CD14-positive monocyte (primary cell): ENCODE measurements around the gene ATG13. TPM values are rescaled to one million over a fixed set of nuclear protein-coding genes. Genes with fewer than 3 reads are reported as not detected.
A peak's percentile ranks its signal among the peaks of the same experiment; 100 is the strongest.

ENCODE experiments used
- DNase-seq, 3 donors: peaks; one replicate each; pipeline ENCODE4 v3.0.0-alpha.2; 2011 to 2022
- H2AFZ ChIP-seq: 2 replicates; pipeline ENCODE4 v1.6.0; 2012; ENCODE audit warnings: mild to moderate bottlenecking, low read depth, low read length, inconsistent platforms; ENCODE audit not compliant: insufficient read depth, poor library complexity, severe bottlenecking
- H3K27ac ChIP-seq, 2 donors: 1 replicate in 1 of 2; 2 replicates in 1 of 2; pipeline ENCODE4 v1.5.1; 2012 to 2013; ENCODE audit warnings: low read length in 2 of 2, control low read depth in 1 of 2, inconsistent platforms in 1 of 2, low read depth in 1 of 2, mild to moderate bottlenecking in 1 of 2
- H3K27me3 ChIP-seq, 2 donors: one replicate each; pipeline versions ENCODE4 v1.6.0 to v1.6.1; 2011 to 2013; ENCODE audit warnings: low read length in 2 of 2; ENCODE audit not compliant: control insufficient read depth in 2 of 2, insufficient read depth in 2 of 2
- H3K36me3 ChIP-seq, 2 donors: replicated peaks in 1 of 2; 1 replicate in 1 of 2; 2 replicates in 1 of 2; pipeline versions ENCODE4 v1.5.1 to v1.6.1; 2012 to 2013; ENCODE audit warnings: low read length in 2 of 2, control low read depth in 1 of 2, inconsistent platforms in 1 of 2, mild to moderate bottlenecking in 1 of 2; ENCODE audit not compliant: insufficient read depth in 2 of 2, control insufficient read depth in 1 of 2
- H3K4me1 ChIP-seq, 2 donors: 1 replicate in 1 of 2; 2 replicates in 1 of 2; pipeline versions ENCODE4 v1.5.1 to v1.6.1; 2012 to 2013; ENCODE audit warnings: low read length in 2 of 2, control low read depth in 1 of 2, inconsistent platforms in 1 of 2, mild to moderate bottlenecking in 1 of 2, moderate library complexity in 1 of 2; ENCODE audit not compliant: insufficient read depth in 2 of 2, control insufficient read depth in 1 of 2
- H3K4me2 ChIP-seq: replicated peaks from 2 replicates; pipeline ENCODE3; 2012; ENCODE audit warnings: low read length, moderate library complexity, mild to moderate bottlenecking; ENCODE audit not compliant: poor library complexity, severe bottlenecking; ENCODE audit errors: extremely low read depth
- H3K4me3 ChIP-seq, 3 experiments: fragments of 200-600 bp in 1 of 3; sonication (generic) in 1 of 3; replicated peaks in 1 of 3; 1 replicate in 2 of 3; 2 replicates in 1 of 3; pipeline ENCODE4 v1.5.1; 2011 to 2013; ENCODE audit warnings: low read length in 3 of 3, mild to moderate bottlenecking in 3 of 3, control low read depth in 2 of 3, low read depth in 2 of 3, inconsistent platforms in 1 of 3, moderate library complexity in 1 of 3
- H3K79me2 ChIP-seq: 2 replicates; pipeline ENCODE4 v1.6.0; 2012; ENCODE audit warnings: mild to moderate bottlenecking, control low read depth, inconsistent platforms, low read length, moderate library complexity; ENCODE audit not compliant: insufficient read depth
- H3K9ac ChIP-seq: 2 replicates; pipeline ENCODE4 v1.6.0; 2017; ENCODE audit warnings: low read length, mild to moderate bottlenecking; ENCODE audit not compliant: insufficient read depth, poor library complexity, severe bottlenecking
- H3K9me3 ChIP-seq, 2 donors: replicated peaks in 1 of 2; 1 replicate in 1 of 2; 2 replicates in 1 of 2; pipeline versions ENCODE4 v1.5.1 to v1.6.1; 2012 to 2013; ENCODE audit warnings: low read length in 2 of 2, control low read depth in 1 of 2; ENCODE audit not compliant: control insufficient read depth in 1 of 2, insufficient read depth in 1 of 2
- H4K20me1 ChIP-seq: 2 replicates; pipeline ENCODE4 v1.6.0; 2012; ENCODE audit warnings: mild to moderate bottlenecking, low read length, control low read depth, moderate library complexity; ENCODE audit not compliant: insufficient read depth
- H3K27ac Mint-ChIP-seq, 7 donors: one replicate each; pipeline ENCODE4 v1.8.0; 2020; ENCODE audit warnings: mild to moderate bottlenecking in 7 of 7, mixed read lengths in 7 of 7, moderate library complexity in 6 of 7, inconsistent platforms in 2 of 7
- H3K27me3 Mint-ChIP-seq, 3 donors: one replicate each; pipeline ENCODE4 v1.8.0; 2021 to 2022; ENCODE audit warnings: low read depth in 3 of 3, mild to moderate bottlenecking in 3 of 3, mixed read lengths in 3 of 3, moderate library complexity in 3 of 3, inconsistent platforms in 1 of 3
- H3K36me3 Mint-ChIP-seq, 2 donors: one replicate each; pipeline ENCODE4 v1.8.0; 2020; ENCODE audit warnings: mixed read lengths in 2 of 2, inconsistent platforms in 1 of 2, mild to moderate bottlenecking in 1 of 2
- H3K4me1 Mint-ChIP-seq: one replicate; pipeline ENCODE4 v1.8.0; 2020; ENCODE audit warnings: mild to moderate bottlenecking, mixed read lengths
- H3K4me3 Mint-ChIP-seq, 2 donors: one replicate each; pipeline ENCODE4 v1.8.0; 2020; ENCODE audit warnings: mild to moderate bottlenecking in 2 of 2, mixed read lengths in 2 of 2, moderate library complexity in 1 of 2
- H3K9me3 Mint-ChIP-seq, 7 donors: one replicate each; pipeline ENCODE4 v1.8.0; 2020 to 2022; ENCODE audit warnings: mixed read lengths in 7 of 7, mild to moderate bottlenecking in 6 of 7, moderate library complexity in 6 of 7, inconsistent platforms in 2 of 7
- CTCF ChIP-seq: fragments of 200-600 bp; IDR thresholded peaks from one replicate; pipeline ENCODE4 v1.8.0; 2022; ENCODE audit warnings: antibody characterized with exemption, mild to moderate bottlenecking
- WGBS: methylation state at CpG from one replicate; pipeline ENCODE4 v1.1.5; 2013; ENCODE audit warnings: missing lambda C conversion rate; ENCODE audit not compliant: insufficient coverage; 5-methylcytosine and 5-hydroxymethylcytosine counted together
- intact Hi-C, 2 donors: fragments of 100-400 bp; cut with micrococcal nuclease; formaldehyde crosslinking; loops; one replicate each; pipeline versions ENCODE4 v1.15.0 to v1.15.1; 2023
- polyA plus RNA-seq, 3 donors: library from polyadenylated mRNA; depleted of rRNA in 1 of 3; unstranded in 2 of 3; stranded (reverse) in 1 of 3; fragments of 300-500 nt in 2 of 3; fragments of >200 nt in 1 of 3; fragmentation: Illumina TruSeq in 2 of 3; gene quantifications; 1 replicate in 2 of 3; 2 replicates in 1 of 3; pipeline ENCODE4 v1.2.3, GENCODE V29; 2012 to 2021

ATG13 gene
- polyA plus RNA-seq, 3 donors = 33.7 to 55.5 (median 51.2) TPM

- peaks cover 0 to 2% (median 0%) of the 10 kb centered on the region in 7 donors for H3K9me3 Mint-ChIP-seq
- peaks cover 35% of the 10 kb centered on the region for H3K4me1 Mint-ChIP-seq
- Histone ChIP-seq H3K79me2 (peaks cover 87% of the 10 kb centered on the region), H3K4me2 (no peak overlapping the region), H3K4me1 (peaks cover 23 to 38% of the 10 kb centered on the region in 2 donors), H3K27ac (peak overlapping the region in 1 of 2 donors; percentile 50), H3K27me3 (no peaks in the 10 kb centered on the region), H4K20me1 (peaks cover 63% of the 10 kb centered on the region), H3K4me3 (no peak overlapping the region), H3K36me3 (peaks cover 43 to 61% of the 10 kb centered on the region in 2 donors), H2AFZ (no peak overlapping the region), H3K9ac (peak overlapping the region; percentile 25), H3K9me3 (no peaks in the 10 kb centered on the region)
- WGBS = 86% methylated on average over 3 of the region's 3 CpGs
- peaks cover 0 to 4% (median 0%) of the 10 kb centered on the region in 3 donors for H3K27me3 Mint-ChIP-seq
- H3K4me3 Mint-ChIP-seq = no peak overlapping the region
- DNase-seq = no peak
- TF ChIP-seq CTCF = no peak
- H3K36me3 Mint-ChIP-seq = peaks cover 36 to 58% of the 10 kb centered on the region in 2 donors
- intact Hi-C loops = no loop called here
- peak overlapping the region in 3 of 7 donors; percentile 48 to 85 (median 61) for H3K27ac Mint-ChIP-seq
Measured at GRCh38 chr11:46697303-46697702, 80.0 kb downstream of the ATG13 start.

- Histone ChIP-seq H3K27me3 (no peaks in the 10 kb centered on the region), H3K27ac (peak overlapping the region in 1 of 2 donors; percentile 50), H3K4me1 (peaks cover 23 to 42% of the 10 kb centered on the region in 2 donors), H4K20me1 (peaks cover 63% of the 10 kb centered on the region), H3K4me3 (no peak overlapping the region), H3K9me3 (no peaks in the 10 kb centered on the region), H3K4me2 (no peak overlapping the region), H2AFZ (no peak overlapping the region), H3K9ac (peak overlapping the region; percentile 25), H3K36me3 (peaks cover 45 to 61% of the 10 kb centered on the region in 2 donors), H3K79me2 (peaks cover 91% of the 10 kb centered on the region)
- H3K4me1 Mint-ChIP-seq = peaks cover 39% of the 10 kb centered on the region
- no peak for DNase-seq
- H3K4me3 Mint-ChIP-seq = no peak overlapping the region
- peaks cover 0 to 4% (median 0%) of the 10 kb centered on the region in 3 donors for H3K27me3 Mint-ChIP-seq
- peak overlapping the region in 3 of 7 donors; percentile 48 to 85 (median 61) for H3K27ac Mint-ChIP-seq
- WGBS = 86% methylated on average over 2 of the region's 2 CpGs
- intact Hi-C loops = no loop called here
- TF ChIP-seq CTCF = no peak
- peaks cover 37 to 58% of the 10 kb centered on the region in 2 donors for H3K36me3 Mint-ChIP-seq
- peaks cover 0 to 2% (median 0%) of the 10 kb centered on the region in 7 donors for H3K9me3 Mint-ChIP-seq
Measured at GRCh38 chr11:46697723-46698122, 80.4 kb downstream of the ATG13 start.
